Retinal pigment epithelial cell (primary cell): ENCODE data around the gene LYPLAL1.
"Not testable (repeated sequence)": the region's sequence is repeated elsewhere in the genome, so short reads cannot be mapped to it uniquely, and the experiment has no call there.

ENCODE experiments used
- DNase-seq: peaks from one replicate; pipeline ENCODE4 v3.0.0-alpha.2; 2010; ENCODE audit warnings: low read depth
- H3K4me3 ChIP-seq: 2 replicates; pipeline ENCODE4 v1.5.1; 2011; ENCODE audit warnings: mild to moderate bottlenecking, low read length, control low read depth, moderate library complexity
- TF ChIP-seq, protein P1 (sequence below): conservative IDR thresholded peaks from 2 replicates; pipeline ENCODE4 v1.5.1; 2011; ENCODE audit warnings: low read depth, low read length, control low read depth, inconsistent platforms

Gene LYPLAL1

DNA sequence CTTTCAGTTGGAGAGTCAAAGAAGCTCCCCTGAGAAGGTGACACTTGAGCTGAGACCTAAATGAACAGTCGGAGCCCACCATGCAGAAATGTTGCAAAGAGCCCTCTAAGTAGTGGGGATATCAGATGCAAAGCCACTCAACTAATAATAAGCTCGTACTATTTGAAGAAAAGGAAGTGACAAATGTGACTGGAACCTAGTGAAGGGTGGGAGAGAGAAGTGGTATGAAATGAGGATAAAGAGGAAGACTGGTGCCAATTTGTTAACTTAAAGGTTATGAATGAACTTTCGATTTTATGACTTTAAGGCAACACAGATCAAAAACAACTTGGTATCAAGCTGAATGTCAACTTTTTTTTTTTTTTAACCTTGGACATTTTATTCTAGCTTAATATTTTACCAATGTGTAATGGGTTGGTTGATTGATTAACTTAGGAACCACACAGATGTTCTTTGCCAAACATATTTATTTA, 14.7 kb downstream of the LYPLAL1 start:
- TF ChIP-seq, protein P1, sequence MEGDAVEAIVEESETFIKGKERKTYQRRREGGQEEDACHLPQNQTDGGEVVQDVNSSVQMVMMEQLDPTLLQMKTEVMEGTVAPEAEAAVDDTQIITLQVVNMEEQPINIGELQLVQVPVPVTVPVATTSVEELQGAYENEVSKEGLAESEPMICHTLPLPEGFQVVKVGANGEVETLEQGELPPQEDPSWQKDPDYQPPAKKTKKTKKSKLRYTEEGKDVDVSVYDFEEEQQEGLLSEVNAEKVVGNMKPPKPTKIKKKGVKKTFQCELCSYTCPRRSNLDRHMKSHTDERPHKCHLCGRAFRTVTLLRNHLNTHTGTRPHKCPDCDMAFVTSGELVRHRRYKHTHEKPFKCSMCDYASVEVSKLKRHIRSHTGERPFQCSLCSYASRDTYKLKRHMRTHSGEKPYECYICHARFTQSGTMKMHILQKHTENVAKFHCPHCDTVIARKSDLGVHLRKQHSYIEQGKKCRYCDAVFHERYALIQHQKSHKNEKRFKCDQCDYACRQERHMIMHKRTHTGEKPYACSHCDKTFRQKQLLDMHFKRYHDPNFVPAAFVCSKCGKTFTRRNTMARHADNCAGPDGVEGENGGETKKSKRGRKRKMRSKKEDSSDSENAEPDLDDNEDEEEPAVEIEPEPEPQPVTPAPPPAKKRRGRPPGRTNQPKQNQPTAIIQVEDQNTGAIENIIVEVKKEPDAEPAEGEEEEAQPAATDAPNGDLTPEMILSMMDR: no peak
- DNase-seq: no peak
- H3K4me3 ChIP-seq: no peak overlapping the region

DNA sequence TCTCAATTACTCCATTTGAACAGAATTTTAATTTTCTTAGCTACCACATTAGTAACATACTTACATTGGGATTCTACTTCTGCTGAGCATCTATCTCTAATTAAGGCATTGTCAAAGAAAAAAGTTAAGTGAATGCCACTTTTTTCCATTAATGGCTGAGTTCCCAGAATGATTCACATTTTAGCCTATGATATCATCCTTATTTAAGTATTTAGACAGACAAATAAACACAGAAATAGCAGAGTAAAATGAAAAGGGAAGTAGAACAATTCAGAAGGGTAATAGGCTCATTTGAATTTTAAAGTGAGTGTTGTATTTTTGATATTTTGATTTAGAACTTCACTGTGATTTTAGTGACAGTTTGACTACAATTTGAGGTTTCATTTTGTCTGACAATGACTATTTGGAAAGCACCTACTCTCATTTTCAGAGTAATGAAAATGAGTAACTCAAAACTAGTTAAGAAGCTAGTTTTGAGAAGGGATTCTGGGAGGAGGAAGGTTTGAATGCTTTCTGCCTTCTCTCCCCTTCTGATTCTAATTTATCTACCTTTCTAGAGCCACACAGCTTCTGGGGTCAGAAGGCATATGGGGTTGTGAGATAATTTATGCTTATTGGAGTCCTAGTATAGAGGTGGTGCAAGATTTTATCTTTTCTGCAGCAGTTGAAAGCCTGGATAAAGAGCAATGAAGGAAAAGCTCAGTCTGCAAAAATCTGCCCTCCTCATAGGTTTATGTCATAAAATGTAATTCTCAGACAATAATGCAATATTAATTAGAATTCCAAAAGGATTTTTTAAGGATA, 15.5 kb downstream of the LYPLAL1 start:
- no peak overlapping the region for H3K4me3 ChIP-seq
- no peak for DNase-seq
- TF ChIP-seq, protein P1: no peak

DNA sequence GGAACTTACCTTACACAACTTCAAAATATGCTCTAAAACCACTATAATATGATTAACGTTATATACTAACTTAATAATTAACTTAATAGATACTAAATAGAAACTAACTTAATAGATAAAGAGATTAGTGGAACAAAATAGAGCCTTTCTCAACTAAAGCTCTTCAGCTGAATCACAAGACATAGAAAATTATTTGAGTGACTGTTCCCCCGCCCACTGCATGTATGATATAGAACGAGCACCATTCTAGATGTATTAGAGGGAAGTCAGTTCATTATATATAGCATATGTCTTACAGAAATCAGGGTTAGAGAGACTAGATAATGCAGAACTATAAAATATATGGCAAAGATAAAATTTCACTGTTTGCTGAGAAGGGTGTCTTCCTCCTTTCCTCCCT, 16.3 kb downstream of the LYPLAL1 start:
- H3K4me3 ChIP-seq: no peak overlapping the region
- DNase-seq: no peak
- TF ChIP-seq, protein P1: no peak

DNA sequence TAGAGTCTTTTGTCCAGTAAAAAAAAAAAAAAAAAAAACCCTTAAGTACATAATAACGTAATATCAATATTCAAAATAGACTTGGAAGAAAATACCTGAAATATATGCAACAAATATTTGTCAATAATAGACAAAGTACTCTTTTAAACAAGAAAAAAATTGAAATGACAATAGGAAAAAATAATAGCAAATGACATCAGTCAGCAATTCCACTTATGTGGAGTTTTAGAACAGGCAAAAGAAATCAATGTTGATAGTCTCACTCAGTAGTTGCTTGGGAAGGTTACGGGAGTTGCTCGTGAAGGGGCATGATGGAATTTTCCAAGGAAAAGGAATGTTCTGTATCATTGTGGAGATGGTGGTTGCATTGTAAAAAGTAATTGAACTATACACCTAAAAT, 16.9 kb downstream of the LYPLAL1 start:
- no peak overlapping the region for H3K4me3 ChIP-seq
- TF ChIP-seq, protein P1: no peak
- no peak for DNase-seq

DNA sequence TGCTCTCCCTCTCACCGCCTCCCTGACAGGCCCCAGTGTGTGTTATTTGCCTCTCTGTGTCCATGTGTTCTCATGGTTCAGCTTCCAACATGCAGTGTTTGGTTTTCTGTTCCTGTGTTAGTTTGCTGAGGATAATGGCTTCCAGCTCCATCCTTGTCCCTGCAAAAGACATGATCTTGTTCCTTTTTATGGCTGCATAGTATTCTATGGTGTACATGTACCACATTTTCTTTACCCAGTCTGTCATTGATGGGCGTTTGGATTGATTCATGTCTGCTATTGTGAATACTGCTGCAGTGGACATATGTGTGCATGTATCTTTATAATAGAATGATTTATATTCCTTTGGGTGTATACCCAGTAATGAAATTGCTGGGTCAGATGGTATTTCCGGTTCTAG, 22.2 kb downstream of the LYPLAL1 start:
- H3K4me3 ChIP-seq, DNase-seq: not testable (repeated sequence)

DNA sequence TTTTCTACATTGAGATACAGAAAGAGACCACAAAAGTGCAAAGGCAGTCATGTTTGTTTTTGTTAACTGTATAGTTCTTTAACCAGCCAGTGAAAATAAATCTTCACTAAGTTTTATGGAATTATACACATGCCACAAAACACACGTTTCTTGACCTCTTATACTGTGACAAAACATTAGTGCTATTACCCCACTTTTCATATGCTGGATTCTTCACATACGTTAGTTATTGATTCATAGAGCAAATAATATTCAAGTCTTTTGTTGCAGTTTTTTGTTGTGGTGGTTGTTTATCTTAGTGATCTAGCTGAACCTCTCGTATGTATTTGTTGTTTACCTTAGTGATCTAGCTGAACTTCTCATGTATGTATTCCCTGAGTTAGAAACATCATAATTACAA, 28.0 kb downstream of the LYPLAL1 start:
- no peak overlapping the region for H3K4me3 ChIP-seq
- TF ChIP-seq, protein P1: no peak
- DNase-seq: no peak

DNA sequence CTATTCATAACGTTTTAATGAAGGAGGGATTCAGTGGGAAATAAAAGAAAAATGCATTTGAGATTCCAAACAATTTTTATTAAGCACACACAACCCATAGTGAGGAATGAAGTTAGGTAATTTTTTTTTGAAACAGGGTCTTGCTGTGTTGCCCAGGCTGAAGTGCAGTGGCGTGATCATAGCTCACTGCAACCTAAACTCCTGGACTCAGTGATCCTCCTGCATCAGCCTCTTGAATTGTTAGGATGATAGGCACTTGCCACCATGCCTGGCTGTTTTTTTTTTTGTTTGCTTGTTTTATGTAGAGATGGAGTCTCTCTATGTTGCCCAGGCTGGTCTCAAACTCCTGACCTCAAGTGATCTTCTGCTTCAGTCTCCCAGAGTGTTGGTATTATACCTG, 28.9 kb downstream of the LYPLAL1 start:
- TF ChIP-seq, protein P1: no peak
- H3K4me3 ChIP-seq: no peak overlapping the region
- no peak for DNase-seq
